ENCODE results near the gene GPANK1. TPM values are rescaled to one million over a fixed set of nuclear protein-coding genes. Genes with fewer than 3 reads are reported as not detected.

Gene GPANK1
- total RNA-seq, 1 donor, result 23.9 TPM

DNA sequence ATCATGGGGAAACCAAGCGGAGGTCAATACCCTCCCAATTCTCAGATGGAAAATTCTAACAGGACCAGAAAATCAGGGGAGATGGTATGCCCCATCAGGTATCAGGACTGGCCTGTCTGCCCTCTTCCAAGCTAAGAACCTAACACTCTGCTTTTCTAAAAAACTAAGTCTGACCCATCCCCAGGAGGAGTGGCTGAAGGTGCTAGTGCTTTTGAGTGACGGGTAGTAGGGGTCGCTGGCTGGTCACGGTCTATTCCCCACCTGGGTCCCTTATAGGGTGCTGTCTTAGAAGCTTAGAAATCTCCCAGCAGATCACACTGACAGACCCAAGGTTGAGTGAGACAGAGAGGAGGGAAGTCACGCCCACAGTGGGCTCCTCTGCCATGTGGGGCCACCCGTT lies 28.7 kb upstream of the GPANK1 start:
- H4K20me1 ChIP-seq (ENCODE audit: insufficient read depth, low read length), result peaks cover 9% of the 10 kb centered on the region
- H3K36me3 ChIP-seq (ENCODE audit: insufficient read depth, low read length), result peaks cover 62% of the 10 kb centered on the region
- H2AFZ ChIP-seq (ENCODE audit: low read length), result no peak overlapping the region
- H3K4me2 ChIP-seq (ENCODE audit: insufficient read depth, low read length), result no peak overlapping the region
- TF ChIP-seq, protein P1, sequence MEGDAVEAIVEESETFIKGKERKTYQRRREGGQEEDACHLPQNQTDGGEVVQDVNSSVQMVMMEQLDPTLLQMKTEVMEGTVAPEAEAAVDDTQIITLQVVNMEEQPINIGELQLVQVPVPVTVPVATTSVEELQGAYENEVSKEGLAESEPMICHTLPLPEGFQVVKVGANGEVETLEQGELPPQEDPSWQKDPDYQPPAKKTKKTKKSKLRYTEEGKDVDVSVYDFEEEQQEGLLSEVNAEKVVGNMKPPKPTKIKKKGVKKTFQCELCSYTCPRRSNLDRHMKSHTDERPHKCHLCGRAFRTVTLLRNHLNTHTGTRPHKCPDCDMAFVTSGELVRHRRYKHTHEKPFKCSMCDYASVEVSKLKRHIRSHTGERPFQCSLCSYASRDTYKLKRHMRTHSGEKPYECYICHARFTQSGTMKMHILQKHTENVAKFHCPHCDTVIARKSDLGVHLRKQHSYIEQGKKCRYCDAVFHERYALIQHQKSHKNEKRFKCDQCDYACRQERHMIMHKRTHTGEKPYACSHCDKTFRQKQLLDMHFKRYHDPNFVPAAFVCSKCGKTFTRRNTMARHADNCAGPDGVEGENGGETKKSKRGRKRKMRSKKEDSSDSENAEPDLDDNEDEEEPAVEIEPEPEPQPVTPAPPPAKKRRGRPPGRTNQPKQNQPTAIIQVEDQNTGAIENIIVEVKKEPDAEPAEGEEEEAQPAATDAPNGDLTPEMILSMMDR (IDR thresholded peaks at IDR 0.05; ENCODE audit: extremely low read depth, low read depth, low read length), result no peak
- H3K9me3 ChIP-seq (ENCODE audit: low read depth, low read length), result no peaks in the 10 kb centered on the region
- H3K27ac ChIP-seq (ENCODE audit: low read depth, low read length), result no peak overlapping the region
- H3K4me3 ChIP-seq (ENCODE audit: insufficient read depth, low read length), result no peak overlapping the region
- no peaks in the 10 kb centered on the region for H3K27me3 ChIP-seq (ENCODE audit: insufficient read depth, low read length)
- DNase-seq (ENCODE audit: insufficient read length, low spot score, missing footprints), result no peak
- H3K4me1 ChIP-seq (ENCODE audit: insufficient read depth, low read length), result no peaks in the 10 kb centered on the region
- H3K79me2 ChIP-seq (ENCODE audit: insufficient read depth, low read length), result no peaks in the 10 kb centered on the region

DNA sequence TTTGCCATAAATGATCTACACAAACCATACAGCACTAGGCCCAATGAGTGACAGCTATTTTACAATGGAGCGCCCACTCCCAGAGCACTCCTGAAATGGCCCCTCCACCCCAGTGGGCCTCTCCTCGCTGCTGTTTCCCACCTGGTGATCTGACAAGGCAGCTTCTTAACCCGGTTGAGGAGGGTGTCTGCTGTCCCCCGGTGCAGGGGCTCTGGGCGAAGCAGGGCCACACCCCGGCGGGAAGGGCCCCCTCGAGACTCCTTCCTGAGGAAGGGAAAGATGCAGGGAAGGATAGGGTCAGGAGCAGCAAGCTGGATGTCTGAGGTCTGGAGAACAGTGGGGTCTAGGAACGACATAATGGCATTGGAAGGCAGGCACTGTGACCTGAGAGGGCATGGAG lies 28.1 kb upstream of the GPANK1 start:
- Histone ChIP-seq H2AFZ (ENCODE audit: low read length) (no peak overlapping the region), H3K36me3 (ENCODE audit: insufficient read depth, low read length) (peaks cover 68% of the 10 kb centered on the region), H3K4me3 (ENCODE audit: insufficient read depth, low read length) (no peak overlapping the region)

DNA sequence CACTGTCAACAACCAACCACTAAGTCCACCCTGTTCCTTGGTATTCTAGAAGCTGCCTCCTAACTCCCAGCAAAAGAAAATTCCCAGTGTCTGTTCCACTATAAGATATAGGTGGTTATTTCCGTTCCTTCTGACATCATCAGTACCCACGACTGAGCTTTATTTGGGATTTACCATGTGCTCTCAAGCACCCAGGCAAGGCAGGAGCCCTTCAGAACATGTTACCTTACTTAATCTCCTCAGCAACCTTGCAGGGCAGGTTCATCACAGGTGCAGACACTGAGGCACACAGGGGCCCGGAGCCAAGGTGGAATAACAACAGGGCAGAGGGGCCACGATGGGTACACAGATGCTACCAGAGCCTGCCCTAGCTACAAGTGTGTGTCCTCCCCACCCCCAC lies 27.6 kb upstream of the GPANK1 start:
- Histone ChIP-seq H3K27me3 (ENCODE audit: insufficient read depth, low read length) (no peaks in the 10 kb centered on the region), H3K9me3 (ENCODE audit: low read depth, low read length) (no peaks in the 10 kb centered on the region), H3K4me1 (ENCODE audit: insufficient read depth, low read length) (no peaks in the 10 kb centered on the region), H3K36me3 (ENCODE audit: insufficient read depth, low read length) (peaks cover 73% of the 10 kb centered on the region), H3K4me2 (ENCODE audit: insufficient read depth, low read length) (no peak overlapping the region), H3K79me2 (ENCODE audit: insufficient read depth, low read length) (no peaks in the 10 kb centered on the region), H3K27ac (ENCODE audit: low read depth, low read length) (no peak overlapping the region), H2AFZ (ENCODE audit: low read length) (no peak overlapping the region), H3K4me3 (ENCODE audit: insufficient read depth, low read length) (no peak overlapping the region), H4K20me1 (ENCODE audit: insufficient read depth, low read length) (peaks cover 6% of the 10 kb centered on the region)
- TF ChIP-seq, protein P1 (IDR thresholded peaks at IDR 0.05; ENCODE audit: extremely low read depth, low read depth, low read length), result no peak
- no peak for DNase-seq (ENCODE audit: insufficient read length, low spot score, missing footprints)

More for the DNA sequence above, 28.1 kb upstream of the GPANK1 start:
- no peak overlapping the region for H3K27ac ChIP-seq (ENCODE audit: low read depth, low read length)
- H3K9me3 ChIP-seq (ENCODE audit: low read depth, low read length), result no peaks in the 10 kb centered on the region
- H3K4me1 ChIP-seq (ENCODE audit: insufficient read depth, low read length), result no peaks in the 10 kb centered on the region
- H3K4me2 ChIP-seq (ENCODE audit: insufficient read depth, low read length), result no peak overlapping the region
- H4K20me1 ChIP-seq (ENCODE audit: insufficient read depth, low read length), result peaks cover 9% of the 10 kb centered on the region
- no peaks in the 10 kb centered on the region for H3K79me2 ChIP-seq (ENCODE audit: insufficient read depth, low read length)
- no peak for DNase-seq (ENCODE audit: insufficient read length, low spot score, missing footprints)
- TF ChIP-seq, protein P1 (IDR thresholded peaks at IDR 0.05; ENCODE audit: extremely low read depth, low read depth, low read length), result no peak
- H3K27me3 ChIP-seq (ENCODE audit: insufficient read depth, low read length), result no peaks in the 10 kb centered on the region

DNA sequence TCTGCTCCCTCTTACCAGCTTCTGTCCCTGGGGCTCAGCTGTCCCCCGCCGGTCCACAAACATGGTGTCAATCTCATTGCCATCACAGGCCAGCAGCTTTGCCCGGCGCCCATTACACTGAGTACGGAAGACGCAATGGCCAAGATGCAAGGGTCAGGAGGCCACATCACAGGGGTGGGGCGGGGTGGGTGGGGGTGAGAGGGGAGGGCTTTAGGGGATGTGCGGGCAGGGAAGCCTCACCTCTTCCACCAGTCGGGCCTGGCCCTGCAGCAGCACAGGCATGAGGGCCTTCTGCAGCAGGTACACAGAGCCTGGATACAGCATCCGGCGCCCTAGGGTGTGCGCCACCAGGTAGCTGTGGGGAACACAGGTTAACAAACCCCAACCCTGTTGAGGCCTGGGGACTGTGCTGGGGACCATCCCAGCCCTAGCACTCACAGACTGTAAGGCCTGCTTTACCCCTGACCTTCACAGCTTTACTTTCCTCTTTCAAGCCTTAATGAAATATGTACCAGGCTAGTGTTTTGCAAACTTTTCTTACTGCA lies 26.8 kb upstream of the GPANK1 start:
- H3K4me1 ChIP-seq (ENCODE audit: insufficient read depth, low read length), result no peaks in the 10 kb centered on the region
- no peak for DNase-seq (ENCODE audit: insufficient read length, low spot score, missing footprints)
- H3K4me2 ChIP-seq (ENCODE audit: insufficient read depth, low read length), result no peak overlapping the region
- H3K27me3 ChIP-seq (ENCODE audit: insufficient read depth, low read length), result no peaks in the 10 kb centered on the region
- H3K79me2 ChIP-seq (ENCODE audit: insufficient read depth, low read length), result no peaks in the 10 kb centered on the region
- H3K9me3 ChIP-seq (ENCODE audit: low read depth, low read length), result no peaks in the 10 kb centered on the region
- TF ChIP-seq, protein P1 (IDR thresholded peaks at IDR 0.05; ENCODE audit: extremely low read depth, low read depth, low read length), result no peak
- no peak overlapping the region for H3K27ac ChIP-seq (ENCODE audit: low read depth, low read length)
- no peak overlapping the region for H3K4me3 ChIP-seq (ENCODE audit: insufficient read depth, low read length)
- H3K36me3 ChIP-seq (ENCODE audit: insufficient read depth, low read length), result peaks cover 74% of the 10 kb centered on the region
- H4K20me1 ChIP-seq (ENCODE audit: insufficient read depth, low read length), result peaks cover 5% of the 10 kb centered on the region
- no peak overlapping the region for H2AFZ ChIP-seq (ENCODE audit: low read length)

Measured in osteoblast (primary cell).